GM04503 (cell line): ENCODE measurements around the gene TMEM106A.
"Not testable (repeated sequence)": the region's sequence is repeated elsewhere in the genome, so short reads cannot be mapped to it uniquely, and the experiment has no call there.

Source experiments
- DNase-seq: peaks from one replicate; pipeline ENCODE4 v3.0.0-alpha.2; 2012; ENCODE audit warnings: low read depth

The TMEM106A gene

DNA sequence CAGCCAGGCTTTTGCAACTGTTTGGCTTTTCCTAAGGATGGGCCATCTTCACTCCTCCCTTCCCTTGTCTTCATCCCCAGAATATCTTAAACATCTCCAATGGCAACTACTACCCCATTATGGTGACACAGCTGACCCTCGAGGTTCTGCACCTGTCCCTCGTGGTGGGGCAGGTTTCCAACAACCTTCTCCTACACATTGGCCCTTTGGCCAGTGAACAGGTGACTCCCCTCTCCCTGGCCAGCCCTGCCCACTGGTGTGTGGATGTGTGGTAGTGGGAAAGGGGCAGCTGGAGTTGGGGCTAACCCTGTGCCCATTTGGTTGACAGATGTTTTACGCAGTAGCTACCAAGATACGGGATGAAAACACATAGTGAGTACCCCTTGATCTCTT is 4.7 kb downstream of the TMEM106A start:
- no peak for DNase-seq

DNA sequence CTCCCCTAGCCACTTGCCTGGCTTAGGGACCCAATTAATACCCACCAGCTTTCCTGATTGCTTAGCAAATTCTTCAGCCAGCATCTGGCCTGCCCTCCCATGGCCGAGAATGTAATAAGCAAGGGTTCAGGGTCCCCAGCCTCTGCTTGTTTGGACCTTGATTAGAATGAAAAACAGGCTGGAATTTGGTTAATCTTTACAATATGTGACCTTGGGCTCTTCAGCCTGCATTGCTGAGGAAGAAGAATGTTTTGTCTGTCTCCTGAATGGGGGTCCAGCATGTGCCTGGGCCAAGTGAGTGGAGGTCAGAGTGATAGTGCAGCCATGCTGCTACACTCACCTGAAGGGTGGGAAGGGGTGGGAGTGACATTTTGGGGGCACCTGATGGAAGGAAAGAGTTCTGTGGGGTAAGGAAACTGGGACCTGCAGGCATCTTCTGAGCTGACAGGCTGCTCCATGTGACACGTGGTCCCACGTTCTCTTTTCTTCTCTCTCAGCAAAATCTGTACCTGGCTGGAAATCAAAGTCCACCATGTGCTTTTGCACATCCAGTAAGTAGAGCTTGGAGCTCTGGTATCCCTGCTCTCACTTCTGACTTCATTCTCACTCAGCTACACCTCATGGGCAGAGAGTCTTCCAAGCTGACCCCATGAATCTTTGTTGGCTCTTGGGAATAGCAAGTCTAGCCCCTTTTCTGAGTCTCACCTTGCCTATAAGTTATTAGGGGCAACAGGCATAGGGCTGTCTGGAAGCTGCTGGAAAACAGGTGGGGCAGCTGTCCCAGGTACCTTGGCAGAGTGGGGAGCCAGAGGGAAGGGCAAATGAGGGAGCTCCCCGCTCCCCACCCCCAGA is 5.3 kb downstream of the TMEM106A start:
- DNase-seq, result no peak

DNA sequence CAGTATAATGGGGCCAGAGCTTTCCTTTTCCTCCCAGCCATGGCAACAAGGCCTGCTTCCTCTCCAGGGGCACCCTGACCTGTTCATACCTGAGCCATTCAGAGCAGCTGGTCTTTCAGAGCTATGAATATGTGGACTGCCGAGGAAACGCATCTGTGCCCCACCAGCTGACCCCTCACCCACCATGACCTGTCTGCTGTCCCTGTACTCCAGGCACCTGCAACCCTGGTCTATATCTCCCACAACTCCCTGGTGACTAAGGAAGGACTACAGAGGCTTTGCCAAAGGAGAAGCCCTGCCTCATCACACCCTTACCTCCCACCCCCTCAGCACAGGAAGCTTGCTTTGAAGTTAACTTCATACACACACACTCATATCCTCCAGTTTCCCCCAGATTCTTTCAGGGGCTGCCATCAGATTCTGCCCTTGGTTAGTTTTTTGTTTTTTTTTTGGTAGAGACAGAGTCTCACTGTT is 6.0 kb downstream of the TMEM106A start:
- no peak for DNase-seq

DNA sequence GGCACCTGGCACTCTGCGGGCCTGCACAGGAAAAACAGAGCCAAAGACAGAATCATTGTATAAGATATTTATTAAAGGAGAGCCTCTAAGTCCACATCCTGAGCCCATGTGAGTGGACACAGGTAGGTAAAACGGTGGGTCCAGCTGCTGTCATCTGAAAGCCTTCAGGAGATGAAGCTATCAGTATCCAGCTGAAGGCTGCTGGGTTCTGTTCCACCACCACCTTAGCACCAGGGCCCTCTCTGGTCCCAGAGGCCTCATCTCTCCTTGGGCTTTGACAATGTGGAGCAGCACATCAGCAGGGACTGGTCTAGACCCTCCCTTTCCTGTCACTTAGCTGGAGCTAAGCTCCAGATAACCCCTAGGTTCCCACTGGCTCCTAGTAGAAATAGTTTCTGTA is 7.3 kb downstream of the TMEM106A start:
- DNase-seq, result no peak

DNA sequence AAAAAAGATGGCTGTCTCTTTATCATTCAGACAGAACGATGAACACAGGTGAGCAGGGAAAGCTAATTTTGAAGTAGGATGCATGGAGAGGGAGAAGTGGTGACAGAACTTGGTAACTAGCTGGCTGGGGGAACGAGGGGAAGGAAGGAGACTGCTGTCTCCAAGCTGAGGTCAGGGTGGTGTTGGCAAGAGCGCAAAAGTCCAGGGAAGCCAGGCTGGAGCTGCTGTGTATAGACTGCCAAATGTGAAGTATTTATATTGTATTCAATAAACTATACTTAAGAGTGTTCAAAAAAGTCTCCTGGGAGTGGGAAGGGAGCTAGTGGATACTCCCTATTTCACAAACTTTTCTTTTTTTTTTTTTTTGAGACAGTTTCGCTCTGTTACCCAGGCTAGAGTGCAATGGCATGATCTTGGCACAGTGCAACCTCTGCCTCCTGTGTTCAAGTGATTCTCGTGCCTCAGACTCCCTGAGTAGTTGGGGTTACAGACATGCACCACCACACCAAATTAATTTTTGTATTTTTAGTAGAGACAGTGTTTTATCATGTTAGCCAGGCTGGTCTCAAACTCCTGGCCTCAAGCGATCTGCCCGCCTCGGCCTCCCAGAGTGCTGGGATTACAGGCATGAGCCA is 8.2 kb downstream of the TMEM106A start:
- no peak for DNase-seq

DNA sequence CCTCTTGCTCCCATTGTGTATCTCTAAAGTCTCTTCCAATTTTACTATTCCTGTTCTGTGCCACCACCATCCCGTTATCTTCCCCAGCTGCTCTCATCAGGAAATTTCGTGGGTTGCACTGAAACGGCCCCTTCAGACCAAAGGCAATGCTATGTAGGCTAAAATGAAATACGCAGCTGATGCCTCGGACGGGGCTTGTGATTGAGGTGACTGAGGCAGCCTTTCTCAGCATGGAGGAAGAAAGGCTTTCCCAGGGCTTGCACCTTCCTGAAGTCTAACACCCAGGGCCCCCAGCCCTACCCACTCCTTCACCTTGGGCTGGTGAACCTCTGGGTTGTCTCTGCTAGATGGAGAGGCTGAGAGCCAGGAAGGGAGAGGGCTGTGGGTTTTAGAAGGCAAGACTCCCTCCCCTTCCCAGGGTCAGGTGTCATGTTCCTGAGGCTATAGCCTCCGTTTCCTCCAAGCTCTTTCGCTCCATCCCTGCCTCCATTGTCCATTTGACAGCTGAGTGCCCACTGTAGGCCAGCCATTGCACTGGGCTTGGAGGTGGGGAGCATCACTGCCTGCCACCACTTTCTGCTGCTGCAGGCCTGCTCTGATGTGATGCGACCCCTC is 8.9 kb downstream of the TMEM106A start:
- no peak for DNase-seq

DNA sequence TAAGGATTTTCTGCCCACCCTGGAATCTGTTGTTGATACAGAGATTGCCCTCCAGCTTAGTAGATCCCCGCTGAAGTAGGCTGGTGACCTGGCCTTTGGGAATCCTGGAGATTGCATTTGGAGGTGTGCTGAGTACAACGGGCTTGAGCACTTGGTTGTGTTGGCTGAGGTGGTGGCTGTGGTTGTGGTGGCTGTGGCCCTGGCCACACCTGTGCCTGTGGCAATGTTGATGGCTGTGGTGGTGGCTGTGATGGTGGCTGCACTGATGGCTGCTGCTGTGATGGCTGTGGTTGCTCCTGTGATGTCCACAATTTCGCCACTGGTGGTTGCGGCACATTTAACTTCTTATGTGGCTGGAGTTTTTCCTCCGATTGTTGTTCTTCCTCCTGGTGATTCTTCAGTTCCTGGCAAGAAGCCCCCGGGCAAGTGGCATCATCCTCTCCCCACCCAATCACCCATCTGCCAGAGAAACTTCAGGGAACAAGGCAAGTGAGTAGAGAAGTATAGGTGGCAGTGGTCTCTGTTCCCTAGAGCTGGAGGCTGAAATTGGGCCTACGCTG is 12.6 kb downstream of the TMEM106A start:
- no peak for DNase-seq

DNA sequence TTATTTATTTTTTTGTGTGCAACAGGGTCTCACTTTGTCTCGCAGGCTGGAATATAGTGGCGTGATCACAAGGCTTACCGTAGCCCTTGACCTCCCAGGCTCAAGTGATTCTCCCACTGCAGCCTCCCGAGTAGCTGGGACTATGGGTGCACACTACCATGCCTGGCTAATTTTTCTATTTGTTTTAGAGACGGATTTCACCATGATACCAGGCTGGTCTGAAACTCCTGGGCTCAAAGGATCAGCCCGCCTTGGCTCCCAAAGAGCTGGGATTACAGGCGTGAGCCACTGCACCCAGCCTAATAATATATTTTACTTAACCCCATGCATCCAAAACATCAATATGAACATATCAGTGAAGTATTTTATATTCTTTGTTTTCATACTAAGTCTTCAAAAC is 14.7 kb downstream of the TMEM106A start:
- no peak for DNase-seq

DNA sequence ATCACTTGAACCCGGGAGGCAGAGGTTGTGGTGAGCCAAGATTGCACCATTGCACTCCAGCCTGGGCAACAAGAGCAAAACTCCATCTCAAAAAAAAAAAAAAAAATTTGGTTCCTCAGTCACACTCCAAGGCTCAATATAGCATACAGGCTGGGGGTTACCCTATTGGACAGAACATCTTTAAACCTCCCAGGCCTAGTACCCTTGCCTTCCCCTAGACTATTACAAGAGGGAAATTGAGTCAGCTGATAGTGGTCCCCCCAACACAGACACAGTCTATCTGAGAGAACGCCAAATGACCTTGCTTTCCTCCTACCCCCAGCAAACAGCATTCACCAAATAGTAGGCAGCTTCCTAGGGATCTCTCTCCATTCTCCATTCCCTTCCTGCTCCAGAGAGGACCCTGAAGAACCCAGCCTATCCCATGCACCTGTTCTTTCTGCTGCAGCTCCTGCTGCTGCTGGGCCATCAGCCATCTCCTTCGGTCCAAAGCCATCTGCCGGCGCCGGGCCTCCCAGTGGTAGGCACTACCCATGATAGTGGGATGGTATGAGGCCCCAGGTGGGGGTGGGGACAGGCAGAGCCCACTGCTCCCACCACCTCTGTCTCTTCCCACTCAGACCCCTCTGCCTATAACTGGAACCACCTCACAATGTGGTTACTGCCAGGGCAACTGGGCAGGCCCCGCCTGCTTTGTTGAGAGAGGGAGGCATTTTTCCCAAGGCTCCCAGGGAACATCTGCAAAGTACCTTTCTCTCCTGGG is 16.5 kb downstream of the TMEM106A start, which contains the start of gene CCDC200:
Gene CCDC200, minus strand, starts transcription at position 604 of the 763 bp plus-strand sequence. Its CDS starts 69 bp downstream, at position 535.
- DNase-seq, result not testable (repeated sequence)

DNA sequence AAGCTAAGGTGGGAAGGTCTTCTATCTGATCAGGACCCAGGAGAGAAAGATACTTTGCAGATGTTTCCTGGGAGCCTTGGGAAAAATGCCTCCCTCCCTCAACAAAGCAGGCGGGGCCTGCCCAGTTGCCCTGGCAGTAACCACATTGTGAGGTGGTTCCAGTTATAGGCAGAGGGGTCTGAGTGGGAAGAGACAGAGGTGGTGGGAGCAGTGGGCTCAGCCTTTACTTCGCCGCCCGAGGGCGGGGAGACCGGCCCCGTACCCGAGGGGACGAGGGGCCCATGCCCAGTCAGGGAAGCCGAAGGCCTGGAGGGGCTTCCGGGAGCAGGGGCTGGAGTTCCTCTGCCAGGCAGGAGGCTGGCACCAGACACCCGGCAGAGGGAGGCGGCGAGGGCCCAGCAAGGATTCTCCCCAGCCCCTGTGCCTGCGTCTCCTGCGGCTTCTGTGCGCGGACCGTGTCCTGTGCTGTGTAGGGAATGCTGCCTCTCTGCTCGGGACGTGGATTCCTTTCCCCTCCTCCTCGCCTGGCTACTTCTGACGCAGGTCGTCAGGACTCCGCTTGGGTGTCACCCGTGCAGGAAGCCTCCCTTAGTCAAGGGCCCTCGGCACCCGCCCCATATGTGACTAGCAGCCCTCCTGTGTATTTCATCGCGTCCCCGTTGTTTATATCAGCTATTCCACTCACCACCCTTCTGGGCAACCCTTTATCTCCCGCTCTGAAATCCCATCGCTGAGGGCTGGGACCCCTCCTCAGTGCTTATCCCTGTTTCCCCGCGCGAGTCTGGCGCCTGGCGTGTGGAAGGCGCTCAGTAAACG is 19.7 kb downstream of the TMEM106A start:
- DNase-seq, result not testable (repeated sequence)

DNA sequence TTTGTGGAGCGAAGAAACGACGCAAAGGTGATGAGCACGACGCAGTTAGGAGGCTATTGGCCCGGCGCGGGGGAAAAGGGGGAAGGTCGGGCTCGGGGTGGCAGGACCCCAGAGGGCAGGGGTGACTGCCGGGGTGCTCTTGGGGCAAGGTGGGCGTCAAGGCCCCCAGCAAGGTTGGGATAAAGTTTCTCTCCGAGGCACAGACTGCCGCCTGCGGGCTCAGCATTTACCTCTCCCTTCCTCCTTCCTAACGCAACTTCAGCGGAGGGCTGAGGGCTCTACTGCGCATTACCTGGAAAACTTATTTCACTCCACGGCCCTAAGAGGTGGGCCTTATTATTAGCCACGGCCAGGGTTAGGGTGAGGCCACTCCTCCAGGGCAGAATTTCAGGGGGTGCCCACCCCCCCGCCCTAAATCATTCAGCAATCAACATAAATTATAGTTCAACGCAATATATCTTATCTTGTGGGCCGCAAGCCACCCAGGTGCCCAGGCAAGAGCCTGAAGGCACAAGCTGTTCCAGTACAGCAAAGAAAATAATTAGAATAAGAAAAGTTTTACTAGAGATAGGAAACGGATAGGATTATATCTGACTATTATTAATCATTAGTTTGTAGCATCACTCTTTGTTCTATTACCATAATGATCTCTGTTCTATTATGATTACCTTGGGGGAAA is 20.5 kb downstream of the TMEM106A start:
- DNase-seq, result not testable (repeated sequence)

DNA sequence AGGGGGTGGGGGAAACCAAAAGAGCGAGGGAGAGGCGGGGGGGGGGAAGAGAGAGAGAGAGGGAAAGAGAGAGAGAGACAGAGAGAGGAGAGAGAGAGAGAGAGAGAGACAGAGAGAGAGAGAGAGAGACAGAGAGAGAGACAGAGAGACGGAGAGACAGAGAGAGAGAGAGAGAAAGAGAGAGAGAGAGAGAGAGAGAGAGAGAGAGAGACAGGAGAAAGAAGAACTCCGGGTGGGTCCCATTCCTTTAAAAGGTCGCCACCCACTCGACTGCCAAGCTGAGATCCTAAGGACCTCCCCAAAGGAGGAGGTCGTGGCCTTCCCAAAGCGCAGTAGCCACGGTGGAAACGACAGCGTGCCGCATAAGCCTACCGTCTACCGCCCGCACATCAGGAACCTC is 21.6 kb downstream of the TMEM106A start:
- DNase-seq, result not testable (repeated sequence)

DNA sequence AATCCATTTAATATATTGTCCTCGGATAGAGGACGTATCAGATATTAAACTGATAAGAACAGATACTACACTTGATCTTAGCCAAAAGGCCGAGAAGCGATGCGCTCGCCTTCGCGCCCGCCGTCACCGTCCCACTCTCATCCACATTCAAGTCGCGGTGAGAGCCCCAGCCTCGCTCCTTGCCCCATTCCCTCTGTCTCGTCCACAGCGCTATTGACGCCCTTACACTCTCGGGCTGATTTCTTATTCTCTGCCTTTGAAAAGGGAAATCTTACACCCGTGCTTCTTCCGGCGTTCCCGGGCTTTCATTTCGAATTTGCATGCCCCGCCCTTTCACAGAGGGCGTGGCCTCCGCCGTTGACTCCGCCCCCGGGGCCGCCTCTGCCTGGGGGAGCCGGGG is 22.2 kb downstream of the TMEM106A start, which contains the start of gene RNU2-1:
Gene RNU2-1, minus strand, starts transcription at position 101 of the 400 bp plus-strand sequence.
- DNase-seq, result not testable (repeated sequence)

DNA sequence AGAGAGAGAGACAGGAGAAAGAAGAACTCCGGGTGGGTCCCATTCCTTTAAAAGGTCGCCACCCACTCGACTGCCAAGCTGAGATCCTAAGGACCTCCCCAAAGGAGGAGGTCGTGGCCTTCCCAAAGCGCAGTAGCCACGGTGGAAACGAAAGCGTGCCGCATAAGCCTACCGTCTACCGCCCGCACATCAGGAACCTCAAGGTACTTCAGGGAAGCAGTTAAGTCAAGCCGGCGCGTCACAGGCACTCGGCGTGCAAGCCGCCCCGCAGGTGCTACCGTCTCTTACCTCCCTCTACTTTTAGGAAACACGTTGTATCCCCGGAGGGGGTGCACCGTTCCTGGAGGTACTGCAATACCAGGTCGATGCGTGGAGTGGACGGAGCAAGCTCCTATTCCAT is 27.9 kb downstream of the TMEM106A start:
- DNase-seq, result not testable (repeated sequence)

DNA sequence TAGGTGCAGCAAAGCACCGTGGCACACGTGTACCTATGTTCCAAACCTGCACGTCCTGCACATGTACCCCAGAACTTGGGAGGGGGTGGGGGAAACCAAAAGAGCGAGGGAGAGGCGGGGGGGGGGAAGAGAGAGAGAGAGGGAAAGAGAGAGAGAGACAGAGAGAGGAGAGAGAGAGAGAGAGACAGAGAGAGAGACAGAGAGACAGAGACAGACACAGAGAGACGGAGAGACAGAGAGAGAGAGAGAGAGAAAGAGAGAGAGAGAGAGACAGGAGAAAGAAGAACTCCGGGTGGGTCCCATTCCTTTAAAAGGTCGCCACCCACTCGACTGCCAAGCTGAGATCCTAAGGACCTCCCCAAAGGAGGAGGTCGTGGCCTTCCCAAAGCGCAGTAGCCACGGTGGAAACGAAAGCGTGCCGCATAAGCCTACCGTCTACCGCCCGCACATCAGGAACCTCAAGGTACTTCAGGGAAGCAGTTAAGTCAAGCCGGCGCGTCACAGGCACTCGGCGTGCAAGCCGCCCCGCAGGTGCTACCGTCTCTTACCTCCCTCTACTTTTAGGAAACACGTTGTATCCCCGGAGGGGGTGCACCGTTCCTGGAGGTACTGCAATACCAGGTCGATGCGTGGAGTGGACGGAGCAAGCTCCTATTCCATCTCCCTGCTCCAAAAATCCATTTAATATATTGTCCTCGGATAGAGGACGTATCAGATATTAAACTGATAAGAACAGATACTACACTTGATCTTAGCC is 29.1 kb downstream of the TMEM106A start:
- not testable (repeated sequence) for DNase-seq

DNA sequence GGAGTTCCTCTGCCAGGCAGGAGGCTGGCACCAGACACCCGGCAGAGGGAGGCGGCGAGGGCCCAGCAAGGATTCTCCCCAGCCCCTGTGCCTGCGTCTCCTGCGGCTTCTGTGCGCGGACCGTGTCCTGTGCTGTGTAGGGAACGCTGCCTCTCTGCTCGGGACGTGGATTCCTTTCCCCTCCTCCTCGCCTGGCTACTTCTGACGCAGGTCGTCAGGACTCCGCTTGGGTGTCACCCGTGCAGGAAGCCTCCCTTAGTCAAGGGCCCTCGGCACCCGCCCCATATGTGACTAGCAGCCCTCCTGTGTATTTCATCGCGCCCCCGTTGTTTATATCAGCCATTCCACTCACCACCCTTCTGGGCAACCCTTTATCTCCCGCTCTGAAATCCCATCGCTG is 34.8 kb downstream of the TMEM106A start:
- not testable (repeated sequence) for DNase-seq
